ENCODE measurements around the gene MVD.

The MVD gene

GRCh38 chr16:88659160-88659559, 3.7 kb downstream of the MVD start:
- no peak for DNase-seq (ENCODE audit: insufficient read length, low spot score)
- no peak for FAIRE-seq

- FAIRE-seq (no peak), DNase-seq (ENCODE audit: insufficient read length, low spot score) (no peak)
Measured at GRCh38 chr16:88658714-88659113, 4.2 kb downstream of the MVD start.

GRCh38 chr16:88657371-88657770, 5.5 kb downstream of the MVD start:
- FAIRE-seq (no peak), DNase-seq (ENCODE audit: insufficient read length, low spot score) (no peak)

- FAIRE-seq: no peak
- DNase-seq (ENCODE audit: insufficient read length, low spot score): no peak
Measured at GRCh38 chr16:88656291-88656980, 6.5 kb downstream of the MVD start.

GRCh38 chr16:88655733-88656281, 7.1 kb downstream of the MVD start:
- FAIRE-seq: no peak
- no peak for DNase-seq (ENCODE audit: insufficient read length, low spot score)

DNA sequence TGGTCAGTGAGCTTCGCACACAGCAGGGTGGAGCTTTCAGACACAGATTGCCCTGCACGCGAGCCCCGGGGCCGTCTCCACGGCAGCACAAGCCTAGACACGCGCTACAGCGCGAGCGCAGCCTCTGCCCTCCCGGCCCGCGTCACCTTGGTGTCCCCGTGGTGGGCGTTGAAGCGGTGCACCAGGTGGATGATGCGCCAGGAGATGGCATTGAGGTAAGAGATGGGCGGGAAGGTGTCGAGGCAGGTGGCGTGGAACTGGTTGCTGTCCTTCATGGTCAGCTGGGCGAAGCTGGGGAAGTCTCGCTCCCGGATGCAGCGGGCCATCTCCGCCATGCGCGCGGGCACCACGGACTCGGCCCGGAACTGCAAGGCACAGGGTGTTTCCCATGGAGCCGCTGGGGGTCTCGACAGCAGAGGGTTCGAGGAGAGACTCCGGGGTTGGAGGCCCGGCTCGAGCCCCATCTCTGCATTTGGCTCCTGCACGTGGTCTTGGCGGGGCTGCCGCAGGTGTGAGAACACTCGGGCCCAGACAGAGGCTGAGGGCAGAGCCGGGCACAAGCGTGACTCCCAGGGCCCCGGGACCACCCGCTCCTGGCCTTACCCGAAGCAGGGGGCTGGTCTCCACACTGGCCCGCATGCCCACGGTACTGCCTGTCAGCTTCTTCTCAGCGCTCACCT, 7.7 kb downstream of the MVD start:
- DNase-seq (ENCODE audit: insufficient read length, low spot score) (no peak), FAIRE-seq (no peak)

DNA sequence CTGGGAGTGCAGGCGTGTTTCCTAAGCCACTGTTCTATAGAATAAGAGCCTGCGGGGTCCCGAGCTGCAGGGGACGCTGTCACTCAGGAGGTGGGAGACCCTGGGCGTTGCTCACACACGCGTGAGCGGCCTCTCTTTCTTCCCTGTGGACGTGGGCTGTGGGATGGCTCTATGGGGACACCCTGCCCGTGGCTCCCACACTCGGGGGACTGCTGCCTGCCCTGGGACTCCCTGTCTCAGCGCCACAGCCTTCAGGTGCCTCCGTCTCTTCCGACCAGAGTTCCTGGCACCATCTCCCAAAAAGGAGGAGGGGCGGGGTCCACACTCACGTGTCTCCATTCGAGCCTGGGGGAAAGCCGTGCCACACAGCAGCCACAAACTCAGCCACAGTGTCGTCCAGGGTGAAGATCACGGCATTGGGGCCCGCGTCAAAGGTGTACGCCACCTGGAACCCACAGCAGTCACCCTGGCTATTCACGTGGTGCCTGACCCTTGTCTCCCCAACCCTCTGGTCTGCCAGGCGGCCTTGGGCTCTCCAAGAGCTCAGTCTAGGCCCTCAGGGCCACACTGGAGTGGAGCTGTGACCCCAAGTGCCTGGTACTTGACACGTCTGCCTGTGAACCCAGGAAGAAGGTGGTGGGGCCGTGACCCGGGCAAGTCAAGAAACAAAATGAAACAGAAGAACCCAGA, 8.4 kb downstream of the MVD start:
- FAIRE-seq: no peak
- no peak for DNase-seq (ENCODE audit: insufficient read length, low spot score)

DNA sequence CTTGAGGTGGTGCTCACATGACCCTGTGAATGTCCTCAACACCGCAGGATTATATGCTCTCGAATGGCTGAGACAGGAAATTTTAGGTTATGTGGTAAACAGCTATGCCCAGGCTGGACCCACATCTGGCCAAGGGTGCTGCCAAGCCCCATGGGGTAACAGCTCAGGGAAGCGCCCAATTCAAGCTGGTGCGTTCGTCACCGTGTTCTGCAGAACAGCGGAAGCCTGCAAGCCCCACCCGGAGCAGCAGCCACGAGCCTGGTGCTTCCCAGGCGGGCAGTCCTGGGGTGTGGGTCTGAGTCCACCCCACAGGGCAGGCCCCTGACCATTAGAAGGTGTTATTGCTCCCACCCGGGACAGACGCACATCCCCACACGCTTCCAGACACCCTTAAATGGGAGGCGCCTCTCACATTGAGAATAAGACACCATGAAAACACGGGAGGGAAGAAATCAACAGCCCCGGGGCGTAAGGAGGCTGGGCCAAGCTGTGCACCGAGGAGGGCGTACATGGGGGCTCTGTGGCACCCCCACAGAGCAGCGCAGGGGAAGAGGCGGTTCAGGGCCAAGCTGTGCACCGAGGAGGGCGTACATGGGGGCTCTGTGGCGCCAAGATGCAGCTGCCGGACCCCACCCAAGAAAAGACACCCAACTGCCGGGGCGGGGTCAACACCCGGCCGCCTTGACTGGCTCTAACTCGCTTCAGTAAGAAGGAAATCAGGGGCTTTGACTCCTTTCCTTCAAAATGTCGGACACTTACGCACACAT, 9.1 kb downstream of the MVD start:
- DNase-seq (ENCODE audit: insufficient read length, low spot score) (no peak), FAIRE-seq (no peak)

GRCh38 chr16:88653101-88653500, 9.8 kb downstream of the MVD start:
- no peak for DNase-seq (ENCODE audit: insufficient read length, low spot score)
- FAIRE-seq: no peak

DNA sequence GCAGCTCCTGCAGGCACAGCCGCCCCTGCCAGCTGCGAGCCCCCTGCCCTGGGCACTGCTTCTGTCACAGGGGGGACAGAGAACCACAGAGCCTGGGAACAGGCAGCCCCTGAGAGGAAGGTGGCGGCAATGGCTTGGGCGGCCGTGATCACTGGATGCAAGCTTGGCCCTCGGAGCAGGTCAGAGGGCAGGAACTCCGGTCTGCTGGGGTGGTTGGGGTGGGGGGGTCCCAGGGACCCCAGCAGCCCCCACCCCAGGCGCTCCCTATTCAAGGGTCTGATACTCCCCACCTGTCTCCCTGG, 10.2 kb downstream of the MVD start:
- DNase-seq (ENCODE audit: insufficient read length, low spot score): no peak

GRCh38 chr16:88651989-88652761, 10.7 kb downstream of the MVD start:
- FAIRE-seq (no peak), DNase-seq (ENCODE audit: insufficient read length, low spot score) (no peak)

More for the DNA sequence above, 10.2 kb downstream of the MVD start:
- no peak for FAIRE-seq

- FAIRE-seq (peak; percentile 98), DNase-seq (ENCODE audit: insufficient read length, low spot score) (peak; percentile 99)
Measured at GRCh38 chr16:88651276-88651988, 11.5 kb downstream of the MVD start.

DNA sequence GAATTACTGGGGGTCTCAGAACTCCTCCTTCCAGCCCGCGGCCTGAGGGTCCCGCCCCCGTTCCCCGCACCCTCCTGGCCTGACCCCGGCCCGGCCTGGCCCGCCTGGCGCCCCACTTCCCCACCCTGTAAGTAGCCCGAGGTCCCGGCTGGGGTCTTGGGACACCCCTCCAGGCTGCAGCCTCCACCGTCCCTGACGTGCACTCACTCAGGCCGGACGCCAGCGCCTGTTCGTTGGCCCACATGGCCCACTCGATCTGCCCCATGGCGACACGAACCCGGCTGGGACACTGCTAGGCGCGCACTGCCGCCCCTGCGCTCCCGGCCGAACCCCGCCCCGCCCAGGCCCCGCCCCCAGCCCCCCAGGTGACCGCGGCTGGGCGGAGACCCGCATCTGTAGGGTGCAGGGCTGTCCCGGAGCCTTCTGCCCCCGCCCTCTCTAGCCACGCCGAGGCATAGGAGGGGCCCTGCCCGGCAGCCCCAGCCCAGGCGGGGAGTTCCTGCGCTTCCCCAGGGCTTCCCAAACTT, 12.1 kb downstream of the MVD start, which contains the start of gene CYBA:
CYBA (minus strand) TSS at position 305 of the 527 bp plus-strand sequence; CDS start at position 265, 40 bp downstream.
- no peak for FAIRE-seq
- peak; percentile 97 for DNase-seq (ENCODE audit: insufficient read length, low spot score)

- peak; percentile 58 for FAIRE-seq
Measured at GRCh38 chr16:88649924-88650748, 12.8 kb downstream of the MVD start.

DNA sequence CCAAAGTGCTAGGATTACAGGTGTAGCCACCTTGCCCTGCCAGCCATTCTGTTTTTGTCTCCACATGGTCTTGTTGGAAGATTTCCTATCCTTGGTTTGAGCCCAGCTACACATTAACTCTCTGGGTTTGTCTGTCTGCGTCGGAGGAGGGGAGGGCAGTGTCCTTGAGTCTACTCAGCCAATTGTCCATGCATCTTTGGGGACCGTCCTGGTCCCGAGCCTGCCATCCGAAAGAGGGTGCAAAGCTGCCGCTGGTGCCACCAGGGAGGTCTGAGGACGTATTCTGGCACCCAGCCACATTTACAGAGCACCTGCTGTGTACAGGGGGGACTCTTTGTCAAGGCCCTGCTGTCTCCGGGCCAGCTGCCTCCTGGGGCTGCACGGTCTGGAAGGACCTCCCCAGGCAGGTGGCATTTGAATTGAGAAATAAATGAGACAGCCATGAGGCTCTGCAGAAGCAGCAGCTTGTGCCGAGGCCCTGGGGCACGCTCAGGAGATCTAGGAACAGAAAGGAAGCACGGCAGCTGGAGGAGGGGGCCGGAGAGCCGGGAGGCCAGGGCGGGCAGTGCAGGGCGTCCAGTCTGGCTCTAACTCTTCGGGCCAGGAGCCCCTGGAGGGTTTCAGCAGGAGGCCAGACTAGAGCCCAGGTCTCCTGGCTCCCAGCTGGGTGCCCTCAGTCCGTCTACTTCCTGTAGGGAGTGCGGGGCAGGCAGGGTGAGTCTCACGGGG, 13.5 kb downstream of the MVD start:
- no peak for FAIRE-seq

More at GRCh38 chr16:88649924-88650748, 12.8 kb downstream of the MVD start:
- no peak for DNase-seq (ENCODE audit: insufficient read length, low spot score)

GRCh38 chr16:88647178-88648070, 15.5 kb downstream of the MVD start:
- DNase-seq (ENCODE audit: insufficient read length, low spot score) (no peak), FAIRE-seq (no peak)

More for the DNA sequence above, 13.5 kb downstream of the MVD start:
- no peak for DNase-seq (ENCODE audit: insufficient read length, low spot score)

Measured in GM19239 (cell line).